ENCODE measurements around the gene SLC17A1.

SLC17A1 gene

GRCh38 chr6:25832307-25832662 is 433 bp upstream of the SLC17A1 start:
- DNase-seq (ENCODE audit: low read depth in 2 of 2): no peak

- DNase-seq (ENCODE audit: low read depth in 2 of 2): no peak
Observed at GRCh38 chr6:25830458-25830857, 1.4 kb downstream of the SLC17A1 start.

- no peak for DNase-seq (ENCODE audit: low read depth in 2 of 2)
Observed at GRCh38 chr6:25829375-25829774, 2.5 kb downstream of the SLC17A1 start.

- DNase-seq (ENCODE audit: low read depth in 2 of 2): no peak
Observed at GRCh38 chr6:25821341-25821740, 10.5 kb downstream of the SLC17A1 start.

- no peak for DNase-seq (ENCODE audit: low read depth in 2 of 2)
Observed at GRCh38 chr6:25816252-25816651, 15.6 kb downstream of the SLC17A1 start.

- no peak for DNase-seq (ENCODE audit: low read depth in 2 of 2)
Observed at GRCh38 chr6:25815194-25815593, 16.7 kb downstream of the SLC17A1 start.

GRCh38 chr6:25804804-25805203 is 27.0 kb downstream of the SLC17A1 start:
- no peak for DNase-seq (ENCODE audit: low read depth in 2 of 2)

- no peak for DNase-seq (ENCODE audit: low read depth in 2 of 2)
Observed at GRCh38 chr6:25801436-25801835, 30.4 kb downstream of the SLC17A1 start.

GRCh38 chr6:25794784-25795183 is 37.1 kb downstream of the SLC17A1 start:
- DNase-seq (ENCODE audit: low read depth in 2 of 2): no peak

GRCh38 chr6:25793970-25794369 is 37.9 kb downstream of the SLC17A1 start:
- DNase-seq (ENCODE audit: low read depth in 2 of 2): no peak

GRCh38 chr6:25792016-25792415 is 39.8 kb downstream of the SLC17A1 start:
- DNase-seq (ENCODE audit: low read depth in 2 of 2): no peak

- no peak for DNase-seq (ENCODE audit: low read depth in 2 of 2)
Observed at GRCh38 chr6:25789475-25789874, 42.4 kb downstream of the SLC17A1 start.

GRCh38 chr6:25788305-25788922 is 43.4 kb downstream of the SLC17A1 start:
- DNase-seq (ENCODE audit: low read depth in 2 of 2): no peak

- DNase-seq (ENCODE audit: low read depth in 2 of 2): no peak
Observed at GRCh38 chr6:25787428-25787827, 44.4 kb downstream of the SLC17A1 start.

GRCh38 chr6:25781134-25781533 is 50.7 kb downstream of the SLC17A1 start:
- DNase-seq (ENCODE audit: low read depth in 2 of 2): no peak

GRCh38 chr6:25777856-25778649 is 53.8 kb downstream of the SLC17A1 start:
- no peak for DNase-seq (ENCODE audit: low read depth in 2 of 2)

GRCh38 chr6:25777031-25777430 is 54.8 kb downstream of the SLC17A1 start:
- DNase-seq (ENCODE audit: low read depth in 2 of 2): no peak

- no peak for DNase-seq (ENCODE audit: low read depth in 2 of 2)
Observed at GRCh38 chr6:25774120-25774715, 57.6 kb downstream of the SLC17A1 start.

GRCh38 chr6:25769983-25770382 is 61.9 kb downstream of the SLC17A1 start:
- no peak for DNase-seq (ENCODE audit: low read depth in 2 of 2)

GRCh38 chr6:25768566-25768965 is 63.3 kb downstream of the SLC17A1 start:
- DNase-seq (ENCODE audit: low read depth in 2 of 2): no peak

- DNase-seq (ENCODE audit: low read depth in 2 of 2): no peak
Observed at GRCh38 chr6:25764611-25765010, 67.2 kb downstream of the SLC17A1 start.

GRCh38 chr6:25757936-25758642 is 73.8 kb downstream of the SLC17A1 start:
- DNase-seq (ENCODE audit: low read depth in 2 of 2): no peak
